GM12878 (cell line): Measurements from ENCODE around the gene NDUFB11. TPM values are rescaled to one million over a fixed set of nuclear protein-coding genes. Genes with fewer than 3 reads are reported as not detected.

Experiments
- ATAC-seq: fragments of 200-7000 bp; cut with Tn5 transposase; 3 replicates; pipeline ENCODE4 v1.9.1; 2020; ENCODE audit warnings: mild to moderate bottlenecking, moderate library complexity
- BruUV-seq: library from RNA; stranded (reverse); fragments of 400-500 nt; replicated peaks from 2 replicates; lab custom pipeline; 2021; lab: Mats Ljungman, UMichigan
- CTCF ChIA-PET: fragments of 300-600 bp; sonication (Branson Sonifier 250); formaldehyde crosslinking; extraction: SDS; loops from one replicate; lab custom pipeline; 2021; ENCODE audit warnings: inconsistent platforms; lab: Yijun Ruan, JAX
- POLR2A ChIA-PET: fragments of 350-600 bp; formaldehyde crosslinking; extraction: SDS; loops from one replicate; lab custom pipeline; 2021; ENCODE audit warnings: inconsistent platforms; lab: Charles Lee
- RAD21 ChIA-PET: fragments of 300-600 bp; sonication (Branson Sonifier 250); formaldehyde crosslinking; loops from one replicate; lab custom pipeline; 2023; ENCODE audit warnings: antibody characterized with exemption; ENCODE audit not compliant: unreplicated experiment; lab: Charles Lee
- SMC1A ChIA-PET: fragments of 300-600 bp; sonication (Branson Sonifier 250); formaldehyde crosslinking; loops from one replicate; lab custom pipeline; 2023; ENCODE audit not compliant: unreplicated experiment, uncharacterized antibody; lab: Charles Lee
- DNase-seq: peaks from one replicate; pipeline ENCODE4 v3.0.0-alpha.2; 2011; ENCODE audit warnings: low read depth, low spot score
- FAIRE-seq: peaks from 3 replicates; lab custom pipeline; 2011; peaks lifted over from hg19 to GRCh38; lab: Jason Lieb, UNC
- H2AFZ ChIP-seq: 2 replicates; pipeline ENCODE4 v1.6.0; 2011; ENCODE audit warnings: low read depth, low read length, control low read depth; ENCODE audit not compliant: control insufficient read depth
- H3K27ac ChIP-seq: 2 replicates; pipeline ENCODE4 v1.5.1; 2011; ENCODE audit warnings: control low read depth; ENCODE audit not compliant: control insufficient read depth, insufficient read depth
- H3K27me3 ChIP-seq, 2 experiments: replicated peaks in 1 of 2; 2 replicates each; pipeline versions ENCODE4 v1.6.0 to v1.6.1; 2011; ENCODE audit warnings: low read length in 1 of 2; ENCODE audit not compliant: control insufficient read depth in 2 of 2, insufficient read depth in 2 of 2
- H3K36me3 ChIP-seq, 2 experiments: 2 replicates each; pipeline ENCODE4 v1.5.1; 2011; ENCODE audit warnings: low read length in 1 of 2; ENCODE audit not compliant: control insufficient read depth in 2 of 2, insufficient read depth in 2 of 2
- H3K4me1 ChIP-seq: 2 replicates; pipeline ENCODE4 v1.6.1; 2011; ENCODE audit warnings: mild to moderate bottlenecking, low read length, moderate library complexity, mixed read lengths; ENCODE audit not compliant: control insufficient read depth, insufficient read depth
- H3K4me2 ChIP-seq: 2 replicates; pipeline ENCODE4 v1.6.0; 2011; ENCODE audit warnings: control low read depth; ENCODE audit not compliant: control insufficient read depth, insufficient read depth
- H3K4me3 ChIP-seq: fragments of 200-600 bp; sonication (generic); 2 replicates; pipeline ENCODE4 v1.5.1; 2016
- H3K79me2 ChIP-seq: 2 replicates; pipeline ENCODE4 v1.6.0; 2011; ENCODE audit warnings: low read length; ENCODE audit not compliant: control insufficient read depth, insufficient read depth
- H3K9ac ChIP-seq: 2 replicates; pipeline ENCODE4 v1.8.0; 2011; ENCODE audit warnings: low read length, control low read depth, mixed read lengths; ENCODE audit not compliant: control insufficient read depth, insufficient read depth
- H3K9me3 ChIP-seq: replicated peaks from 3 replicates; pipeline ENCODE4 v1.5.1; 2011; ENCODE audit warnings: mild to moderate bottlenecking, low read length; ENCODE audit not compliant: control insufficient read depth, insufficient read depth
- H4K20me1 ChIP-seq: 2 replicates; pipeline ENCODE4 v1.6.0; 2011; ENCODE audit not compliant: control insufficient read depth, insufficient read depth
- BCL11A ChIP-seq: IDR thresholded peaks from 2 replicates; pipeline ENCODE4 v1.6.1; 2011; ENCODE audit warnings: low read depth, low read length
- BCL3 ChIP-seq: IDR thresholded peaks from 2 replicates; pipeline ENCODE4 v1.6.1; 2011; ENCODE audit warnings: borderline replicate concordance, low read depth, mild to moderate bottlenecking, moderate library complexity, low read length; ENCODE audit not compliant: insufficient read depth, poor library complexity, severe bottlenecking
- BRCA1 ChIP-seq: IDR thresholded peaks from 2 replicates; pipeline ENCODE4 v1.6.1; 2011; ENCODE audit warnings: low read depth, low read length, improper control_type of control experiment
- IKZF1 ChIP-seq: fragments of 450-650 bp; conservative IDR thresholded peaks from 2 replicates; pipeline ENCODE4 v1.6.1; 2017; ENCODE audit warnings: antibody characterized with exemption, mild to moderate bottlenecking
- IKZF2 ChIP-seq, 2 experiments: fragments of 450-650 bp; IDR thresholded peaks; 2 replicates each; pipeline ENCODE4 v1.6.1; 2017; ENCODE audit warnings: mild to moderate bottlenecking in 2 of 2, moderate library complexity in 2 of 2
- NBN ChIP-seq: fragments of 450-650 bp; IDR thresholded peaks from 2 replicates; pipeline ENCODE4 v1.6.1; 2016
- NFXL1 ChIP-seq: fragments of 450-650 bp; IDR thresholded peaks from 2 replicates; pipeline ENCODE4 v1.6.1; 2017; ENCODE audit warnings: antibody characterized with exemption, mild to moderate bottlenecking, borderline replicate concordance
- RAD51 ChIP-seq: fragments of 450-650 bp; IDR thresholded peaks from 2 replicates; pipeline ENCODE4 v1.6.1; 2016; ENCODE audit warnings: moderate library complexity, mild to moderate bottlenecking, inconsistent platforms
- RB1 ChIP-seq: fragments of 450-650 bp; formaldehyde crosslinking; IDR thresholded peaks from 2 replicates; pipeline ENCODE4 v1.6.1; 2017; ENCODE audit warnings: mild to moderate bottlenecking, borderline replicate concordance
- SMC3 ChIP-seq: IDR thresholded peaks from 2 replicates; pipeline ENCODE4 v1.6.1; 2011; ENCODE audit warnings: low read length, improper control_type of control experiment, borderline replicate concordance
- TBL1XR1 ChIP-seq: IDR thresholded peaks from 2 replicates; pipeline ENCODE4 v1.6.1; 2012; ENCODE audit warnings: low read depth, low read length, improper control_type of control experiment
- YBX1 ChIP-seq: fragments of 450-650 bp; IDR thresholded peaks from 2 replicates; pipeline ENCODE4 v1.6.1; 2016; ENCODE audit warnings: antibody characterized with exemption
- ZNF592 ChIP-seq: fragments of 450-650 bp; IDR thresholded peaks from 2 replicates; pipeline ENCODE4 v1.6.1; 2017; ENCODE audit warnings: mild to moderate bottlenecking, moderate library complexity
- WGBS: methylation state at CpG from one replicate; pipeline ENCODE4 v1.1.6; 2016; ENCODE audit warnings: low lambda C conversion rate; ENCODE audit not compliant: insufficient replicate concordance, insufficient coverage; ENCODE audit errors: missing lambda C conversion rate; 5-methylcytosine and 5-hydroxymethylcytosine counted together
- in situ Hi-C: fragments of 300-500 bp; cut with MboI; formaldehyde crosslinking; loops from 9 replicates; pipeline ENCODE4 v1.14.3; 2018; ENCODE audit warnings: mixed read lengths
- intact Hi-C: fragments of 100-400 bp; cut with micrococcal nuclease; formaldehyde crosslinking; loops from one replicate; pipeline ENCODE4 v1.14.2; 2022; ENCODE audit not compliant: unreplicated experiment
- polyA plus RNA-seq, 11 experiments: library from polyadenylated mRNA; depleted of rRNA in 4 of 11; unstranded in 6 of 11; stranded (reverse) in 5 of 11; fragments of >200 nt; fragmentation: Nextera tagmentation in 4 of 11; fragmentation: Illumina TruSeq in 1 of 11; extraction: Ambion mirVana in 4 of 11; extraction: Trizol in 1 of 11; gene quantifications; 1 replicate in 1 of 11; 2 replicates in 10 of 11; pipeline versions ENCODE4 v1.2.1 to v1.2.3, GENCODE V29; 2011 to 2016; ENCODE audit warnings: inconsistent platforms in 2 of 11, missing spikeins in 2 of 11, low read depth in 1 of 11
- total RNA-seq, 4 experiments: library from RNA; depleted of rRNA in 3 of 4; stranded (reverse); fragments of >200 nt in 3 of 4; fragmentation: Illumina TruSeq in 1 of 4; extraction: Trizol in 1 of 4; gene quantifications; 2 replicates each; pipeline versions ENCODE4 v1.2.1 to v1.2.3, GENCODE V29; 2013 to 2021
- TF ChIP-seq, protein P1 (sequence below): IDR thresholded peaks from 2 replicates; pipeline ENCODE4 v1.6.1; 2011; ENCODE audit warnings: low read depth, mild to moderate bottlenecking, low read length, moderate library complexity, borderline replicate concordance; ENCODE audit errors: extremely low read depth
- TF ChIP-seq, protein P2 (sequence below): fragments of 450-650 bp; IDR thresholded peaks from 2 replicates; pipeline ENCODE4 v1.6.1; 2018; ENCODE audit warnings: borderline replicate concordance, mild to moderate bottlenecking; ENCODE audit not compliant: partially characterized antibody

The NDUFB11 gene
- total and polyA plus RNA-seq, 10 of the 15 experiments (the other 5 are each of a cell fraction or from before 2014, with no cell fraction given) = 16.1 to 202 (median 83.3) TPM

DNA sequence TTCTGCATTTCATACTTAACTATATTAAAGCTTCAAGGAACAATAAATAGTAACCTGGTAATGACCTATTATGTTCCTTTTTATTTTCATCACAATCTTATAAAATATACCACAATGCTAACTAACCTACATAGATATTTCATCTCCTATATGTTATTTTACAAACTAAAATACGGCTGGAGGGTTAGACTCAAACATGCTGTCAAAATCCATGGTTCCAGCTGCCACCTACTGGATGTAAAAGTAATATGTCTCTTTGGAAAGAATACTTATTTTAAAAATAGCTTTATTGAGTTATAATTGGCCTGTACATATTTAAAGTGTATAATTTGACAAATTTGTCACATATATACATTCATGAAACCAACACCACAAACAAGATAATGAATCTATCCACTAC, 51.3 kb downstream of the NDUFB11 start:
- ChIA-PET RAD21 (interaction anchor here (0.9 to 1.8 kb wide), 4 partner anchors 190 to 407 kb away, joined by 3 to 8 read pairs (median 3); no protein-coding TSS in a partner anchor), SMC1A (interaction anchor here (0.7 to 2.2 kb wide), 10 partner anchors 10 to 297 kb away, joined by 3 to 9 read pairs (median 4); no protein-coding TSS in a partner anchor), POLR2A (no interaction called here), CTCF (interaction anchor here (0.6 to 2.3 kb wide), 22 partner anchors 11 to 488 kb away, joined by 3 to 12 read pairs (median 3); no protein-coding TSS in a partner anchor)
- intact Hi-C loops = loop anchor here (5.0 to 10.0 kb wide), 3 partner anchors 191 to 336 kb away; partner anchors contain the start of gene SLC9A7
- H3K36me3 ChIP-seq = no peaks in the 10 kb centered on the region
- no peak overlapping the region for H3K27ac ChIP-seq
- H3K9me3 ChIP-seq = no peaks in the 10 kb centered on the region
- DNase-seq (no peak), ATAC-seq (peak; percentile 51; the same call in 2 of the 3 replicates), FAIRE-seq (no peak)
- H2AFZ ChIP-seq = no peak overlapping the region
- no peak overlapping the region for H3K4me2 ChIP-seq
- H3K4me3 ChIP-seq = no peak overlapping the region
- 0% methylated on average over 1 of the region's 1 CpG for WGBS
- H3K9ac ChIP-seq = no peak overlapping the region
- no peaks in the 10 kb centered on the region for H4K20me1 ChIP-seq
- H3K27me3 ChIP-seq = no peaks in the 10 kb centered on the region
- no peaks in the 10 kb centered on the region for H3K79me2 ChIP-seq
- no peaks in the 10 kb centered on the region for H3K4me1 ChIP-seq
- in situ Hi-C loops = no loop called here
- no TSS peak for BruUV-seq
- TF ChIP-seq BRCA1 = no peak
- no peak for TF ChIP-seq NFXL1
- TF ChIP-seq SMC3 = peak; percentile 36; the same call in 1 of the 2 replicates
- TF ChIP-seq BCL11A = no peak
- no peak for TF ChIP-seq IKZF1
- no peak for TF ChIP-seq ZNF592
- no peak for TF ChIP-seq NBN
- no peak for TF ChIP-seq RB1
- TF ChIP-seq, protein P1, sequence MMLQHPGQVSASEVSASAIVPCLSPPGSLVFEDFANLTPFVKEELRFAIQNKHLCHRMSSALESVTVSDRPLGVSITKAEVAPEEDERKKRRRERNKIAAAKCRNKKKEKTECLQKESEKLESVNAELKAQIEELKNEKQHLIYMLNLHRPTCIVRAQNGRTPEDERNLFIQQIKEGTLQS = no peak
- TF ChIP-seq YBX1 = no peak
- TF ChIP-seq RAD51 = no peak
- TF ChIP-seq TBL1XR1 = no peak
- TF ChIP-seq IKZF2 (IDR thresholded peaks at IDR 0.05) = no peak
- TF ChIP-seq BCL3 = no peak
- TF ChIP-seq, protein P2, sequence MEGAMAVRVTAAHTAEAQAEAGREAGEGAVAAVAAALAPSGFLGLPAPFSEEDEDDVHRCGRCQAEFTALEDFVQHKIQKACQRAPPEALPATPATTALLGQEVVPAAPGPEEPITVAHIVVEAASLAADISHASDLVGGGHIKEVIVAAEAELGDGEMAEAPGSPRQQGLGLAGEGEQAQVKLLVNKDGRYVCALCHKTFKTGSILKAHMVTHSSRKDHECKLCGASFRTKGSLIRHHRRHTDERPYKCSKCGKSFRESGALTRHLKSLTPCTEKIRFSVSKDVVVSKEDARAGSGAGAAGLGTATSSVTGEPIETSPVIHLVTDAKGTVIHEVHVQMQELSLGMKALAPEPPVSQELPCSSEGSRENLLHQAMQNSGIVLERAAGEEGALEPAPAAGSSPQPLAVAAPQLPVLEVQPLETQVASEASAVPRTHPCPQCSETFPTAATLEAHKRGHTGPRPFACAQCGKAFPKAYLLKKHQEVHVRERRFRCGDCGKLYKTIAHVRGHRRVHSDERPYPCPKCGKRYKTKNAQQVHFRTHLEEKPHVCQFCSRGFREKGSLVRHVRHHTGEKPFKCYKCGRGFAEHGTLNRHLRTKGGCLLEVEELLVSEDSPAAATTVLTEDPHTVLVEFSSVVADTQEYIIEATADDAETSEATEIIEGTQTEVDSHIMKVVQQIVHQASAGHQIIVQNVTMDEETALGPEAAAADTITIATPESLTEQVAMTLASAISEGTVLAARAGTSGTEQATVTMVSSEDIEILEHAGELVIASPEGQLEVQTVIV = no peak
